H9 (cell line): Measurements from ENCODE around the gene RAB27B. TPM values are rescaled to one million over a fixed set of nuclear protein-coding genes. Genes with fewer than 3 reads are reported as not detected.

Experiments
- DNase-seq: peaks from one replicate; pipeline ENCODE4 v3.0.0-alpha.2; 2017
- H2AFZ ChIP-seq: one replicate; pipeline ENCODE4 v1.6.1; 2013; ENCODE audit warnings: mild to moderate bottlenecking, low read length, control low read depth, moderate library complexity
- H2AK5ac ChIP-seq: 2 replicates; pipeline ENCODE4 v1.6.1; 2013; ENCODE audit warnings: low read length, control low read depth, mixed read lengths; ENCODE audit not compliant: insufficient read length
- H2BK120ac ChIP-seq: one replicate; pipeline ENCODE4 v1.6.1; 2013; ENCODE audit warnings: low read depth, mild to moderate bottlenecking, low read length, control low read depth, inconsistent platforms; ENCODE audit not compliant: poor library complexity, severe bottlenecking
- H2BK12ac ChIP-seq: 2 replicates; pipeline ENCODE4 v1.6.1; 2013; ENCODE audit warnings: low read length, control low read depth, mixed read lengths, low read depth; ENCODE audit not compliant: insufficient read length
- H2BK15ac ChIP-seq: 2 replicates; pipeline ENCODE4 v1.6.1; 2013; ENCODE audit warnings: low read depth, low read length, control low read depth
- H2BK20ac ChIP-seq: one replicate; pipeline ENCODE4 v1.6.1; 2013; ENCODE audit warnings: low read depth, mild to moderate bottlenecking, low read length, control low read depth, inconsistent platforms; ENCODE audit not compliant: poor library complexity, severe bottlenecking
- H2BK5ac ChIP-seq: 2 replicates; pipeline ENCODE4 v1.6.1; 2013; ENCODE audit warnings: low read length, control low read depth, mixed read lengths; ENCODE audit not compliant: insufficient read length
- H3K14ac ChIP-seq: 2 replicates; pipeline ENCODE4 v1.6.1; 2013; ENCODE audit warnings: low read length, control low read depth; ENCODE audit not compliant: insufficient read depth
- H3K18ac ChIP-seq: 2 replicates; pipeline ENCODE4 v1.6.1; 2013; ENCODE audit warnings: low read depth, mild to moderate bottlenecking, mixed read lengths, low read length, control low read depth; ENCODE audit not compliant: insufficient read length
- H3K23ac ChIP-seq: 2 replicates; pipeline ENCODE4 v1.6.1; 2013; ENCODE audit warnings: low read length, control low read depth, mixed read lengths, low read depth; ENCODE audit not compliant: insufficient read length
- H3K23me2 ChIP-seq: 2 replicates; pipeline ENCODE4 v1.6.1; 2013; ENCODE audit warnings: low read depth, mild to moderate bottlenecking, mixed read lengths, low read length, control low read depth; ENCODE audit not compliant: insufficient read length, poor library complexity, severe bottlenecking
- H3K27ac ChIP-seq: 2 replicates; pipeline ENCODE4 v1.5.1; 2013; ENCODE audit warnings: low read length, control low read depth, mixed read lengths, low read depth; ENCODE audit not compliant: insufficient read length
- H3K27me3 ChIP-seq: 2 replicates; pipeline ENCODE4 v1.6.1; 2013; ENCODE audit warnings: low read length, control low read depth, inconsistent platforms; ENCODE audit not compliant: insufficient read depth
- H3K4ac ChIP-seq: 2 replicates; pipeline ENCODE4 v1.6.1; 2013; ENCODE audit warnings: low read depth, mild to moderate bottlenecking, control low read depth, inconsistent platforms, low read length, moderate library complexity
- H3K4me1 ChIP-seq: 2 replicates; pipeline ENCODE4 v1.6.1; 2013; ENCODE audit warnings: low read length, control low read depth, inconsistent platforms; ENCODE audit not compliant: insufficient read depth
- H3K4me2 ChIP-seq: 2 replicates; pipeline ENCODE4 v1.6.1; 2013; ENCODE audit warnings: low read length, control low read depth, mixed read lengths; ENCODE audit not compliant: insufficient read length, insufficient read depth
- H3K56ac ChIP-seq: 2 replicates; pipeline ENCODE4 v1.6.1; 2013; ENCODE audit warnings: low read depth, mild to moderate bottlenecking, mixed read lengths, low read length, control low read depth; ENCODE audit not compliant: insufficient read length
- H3K79me1 ChIP-seq: 2 replicates; pipeline ENCODE4 v1.6.1; 2013; ENCODE audit warnings: low read depth, mild to moderate bottlenecking, moderate library complexity, low read length, control low read depth, inconsistent platforms; ENCODE audit not compliant: insufficient read depth, poor library complexity, severe bottlenecking
- H3K79me2 ChIP-seq: 2 replicates; pipeline ENCODE4 v1.6.1; 2013; ENCODE audit warnings: low read length, control low read depth, inconsistent platforms; ENCODE audit not compliant: insufficient read depth
- H3K9ac ChIP-seq: 2 replicates; pipeline ENCODE4 v1.6.1; 2013; ENCODE audit warnings: low read length, control low read depth, mixed read lengths; ENCODE audit not compliant: insufficient read length; ENCODE audit errors: extremely low read depth
- H3K9me3 ChIP-seq: one replicate; pipeline ENCODE4 v1.6.1; 2013; ENCODE audit warnings: low read depth, low read length, inconsistent platforms; ENCODE audit not compliant: control insufficient read depth
- H3T11ph ChIP-seq: one replicate; pipeline ENCODE4 v1.6.1; 2013; ENCODE audit warnings: mild to moderate bottlenecking, low read length, control low read depth, inconsistent platforms
- H4K20me1 ChIP-seq: one replicate; pipeline ENCODE4 v1.6.1; 2013; ENCODE audit not compliant: control insufficient read depth, insufficient read length, insufficient read depth
- H4K5ac ChIP-seq: 2 replicates; pipeline ENCODE4 v1.6.1; 2013; ENCODE audit warnings: low read depth, mild to moderate bottlenecking, mixed read lengths, low read length, control low read depth; ENCODE audit not compliant: insufficient read length
- H4K8ac ChIP-seq: replicated peaks from 2 replicates; pipeline ENCODE4 v1.6.1; 2013; ENCODE audit warnings: low read length, control low read depth, mixed read lengths, low read depth; ENCODE audit not compliant: insufficient read length
- H4K91ac ChIP-seq: 2 replicates; pipeline ENCODE4 v1.6.1; 2013; ENCODE audit warnings: low read depth, mild to moderate bottlenecking, moderate library complexity, mixed read lengths, low read length, control low read depth; ENCODE audit not compliant: insufficient read length
- H3K27ac Mint-ChIP-seq, 3 experiments: 2 replicates in 2 of 3; 3 replicates in 1 of 3; pipeline ENCODE4 v1.8.0; 2020 to 2021; ENCODE audit warnings: mixed read lengths in 3 of 3, mild to moderate bottlenecking in 1 of 3, moderate library complexity in 1 of 3
- H3K27me3 Mint-ChIP-seq: 2 replicates; pipeline ENCODE4 v1.8.0; 2021; ENCODE audit warnings: low read depth, mild to moderate bottlenecking, moderate library complexity, mixed read lengths
- H3K36me3 Mint-ChIP-seq, 3 experiments: 2 replicates in 2 of 3; 3 replicates in 1 of 3; pipeline ENCODE4 v1.8.0; 2020 to 2021; ENCODE audit warnings: low read depth in 3 of 3, mixed read lengths in 3 of 3; ENCODE audit not compliant: insufficient read depth in 1 of 3
- H3K4me1 Mint-ChIP-seq, 2 experiments: 2 replicates each; pipeline ENCODE4 v1.8.0; 2020; ENCODE audit warnings: mixed read lengths in 2 of 2
- H3K4me3 Mint-ChIP-seq, 2 experiments: 2 replicates in 1 of 2; 3 replicates in 1 of 2; pipeline ENCODE4 v1.8.0; 2020 to 2021; ENCODE audit warnings: mild to moderate bottlenecking in 2 of 2, mixed read lengths in 2 of 2, moderate library complexity in 1 of 2
- H3K9me3 Mint-ChIP-seq, 2 experiments: 2 replicates in 1 of 2; 3 replicates in 1 of 2; pipeline ENCODE4 v1.8.0; 2020; ENCODE audit warnings: mild to moderate bottlenecking in 2 of 2, mixed read lengths in 2 of 2, moderate library complexity in 1 of 2
- CTCF ChIP-seq: fragments of 200-600 bp; sonication (generic); conservative IDR thresholded peaks from 3 replicates; pipeline ENCODE4 v1.8.0; 2021; ENCODE audit warnings: antibody characterized with exemption, mild to moderate bottlenecking
- WGBS: extraction: QIAGEN DNeasy Blood & Tissue Kit; methylation state at CpG from one replicate; pipeline ENCODE4 v1.1.7; 2013; ENCODE audit warnings: missing lambda C conversion rate, low lambda C conversion rate, mixed read lengths; ENCODE audit not compliant: insufficient read length; ENCODE audit errors: extremely low coverage; 5-methylcytosine and 5-hydroxymethylcytosine counted together
- total RNA-seq: library from RNA; stranded (reverse); gene quantifications from 2 replicates; pipeline ENCODE4 v1.2.1, GENCODE V29; 2021

RAB27B gene
- total RNA-seq, 1 experiment from 2014 or later: 0.15 TPM

GRCh38 chr18:54825601-54826344 lies 2.5 kb upstream of the RAB27B start:
- H3K56ac ChIP-seq: no peak overlapping the region
- H3K79me2 ChIP-seq: no peaks in the 10 kb centered on the region
- no peak for TF ChIP-seq CTCF
- H3K9ac ChIP-seq: no peak overlapping the region
- no peak overlapping the region for H2BK12ac ChIP-seq
- Mint-ChIP-seq H3K27me3 (peaks cover 18% of the 10 kb centered on the region), H3K27ac (no peak overlapping the region), H3K36me3 (no peaks in the 10 kb centered on the region), H3K4me1 (peaks cover 12 to 15% of the 10 kb centered on the region in 2 experiments), H3K4me3 (no peak overlapping the region), H3K9me3 (no peaks in the 10 kb centered on the region)
- H4K20me1 ChIP-seq: no peaks in the 10 kb centered on the region
- no peak overlapping the region for H2BK120ac ChIP-seq
- H3K18ac ChIP-seq: no peak overlapping the region
- no peak overlapping the region for H2AK5ac ChIP-seq
- no peaks in the 10 kb centered on the region for H3K9me3 ChIP-seq
- H2AFZ ChIP-seq: no peak overlapping the region
- no peak overlapping the region for H2BK20ac ChIP-seq
- H3K27me3 ChIP-seq: no peaks in the 10 kb centered on the region
- no peak overlapping the region for H3T11ph ChIP-seq
- H3K4me1 ChIP-seq: no peaks in the 10 kb centered on the region
- no peak overlapping the region for H3K27ac ChIP-seq
- no peak for DNase-seq
- no peak overlapping the region for H3K23ac ChIP-seq
- no peak overlapping the region for H4K5ac ChIP-seq
- no peak overlapping the region for H2BK15ac ChIP-seq
- H3K14ac ChIP-seq: no peak overlapping the region
- no peak overlapping the region for H4K91ac ChIP-seq
- H3K79me1 ChIP-seq: no peaks in the 10 kb centered on the region
- no peak overlapping the region for H4K8ac ChIP-seq
- H3K23me2 ChIP-seq: peaks cover 5% of the 10 kb centered on the region
- no CpG with 5 or more reads among the region's 2 CpGs for WGBS
- H3K4ac ChIP-seq: no peak overlapping the region
- H2BK5ac ChIP-seq: no peak overlapping the region
- H3K4me2 ChIP-seq: no peak overlapping the region
